Measurements from ENCODE around the gene RPL11.

- TF ChIP-seq CTCF (IDR thresholded peaks at IDR 0.05) (no peak), POLR2A (IDR thresholded peaks at IDR 0.05) (no peak)
These were observed 26.9 kb downstream of the RPL11 start for GRCh38 chr1:23718482-23718881.

Data from ovary (tissue), 3 donors.